ENCODE results near the gene BMX.

BMX gene

GRCh38 chrX:15547356-15547755, 46.7 kb downstream of the BMX start:
- H3K9ac ChIP-seq (ENCODE audit: low read length) = no peak overlapping the region
- no peaks in the 10 kb centered on the region for H3K27me3 ChIP-seq (ENCODE audit: control insufficient read depth, insufficient read depth, low read length)
- no peak overlapping the region for H3K4me3 ChIP-seq (ENCODE audit: low read length)
- no peaks in the 10 kb centered on the region for H3K9me3 ChIP-seq (ENCODE audit: control insufficient read depth, low read length)
- H3K36me3 ChIP-seq (ENCODE audit: control insufficient read depth, insufficient read depth, low read length) = no peaks in the 10 kb centered on the region
- no peaks in the 10 kb centered on the region for H3K4me1 ChIP-seq (ENCODE audit: control insufficient read depth, insufficient read depth, low read length)

- Histone ChIP-seq H3K9ac (ENCODE audit: low read length) (no peak overlapping the region), H3K4me1 (ENCODE audit: control insufficient read depth, insufficient read depth, low read length) (no peaks in the 10 kb centered on the region), H3K9me3 (ENCODE audit: control insufficient read depth, low read length) (no peaks in the 10 kb centered on the region), H3K36me3 (ENCODE audit: control insufficient read depth, insufficient read depth, low read length) (no peaks in the 10 kb centered on the region), H3K27me3 (ENCODE audit: control insufficient read depth, insufficient read depth, low read length) (no peaks in the 10 kb centered on the region), H3K4me3 (ENCODE audit: low read length) (no peak overlapping the region)
Measured at GRCh38 chrX:15549189-15550012, 48.8 kb downstream of the BMX start.

- Histone ChIP-seq H3K9me3 (ENCODE audit: control insufficient read depth, low read length) (no peaks in the 10 kb centered on the region), H3K4me1 (ENCODE audit: control insufficient read depth, insufficient read depth, low read length) (peaks cover 5% of the 10 kb centered on the region), H3K4me3 (ENCODE audit: low read length) (no peak overlapping the region), H3K36me3 (ENCODE audit: control insufficient read depth, insufficient read depth, low read length) (no peaks in the 10 kb centered on the region), H3K9ac (ENCODE audit: low read length) (no peak overlapping the region), H3K27me3 (ENCODE audit: control insufficient read depth, insufficient read depth, low read length) (no peaks in the 10 kb centered on the region)
Measured at GRCh38 chrX:15559227-15559626, 58.6 kb downstream of the BMX start.

- Histone ChIP-seq H3K9ac (ENCODE audit: low read length) (no peak overlapping the region), H3K27me3 (ENCODE audit: control insufficient read depth, insufficient read depth, low read length) (no peaks in the 10 kb centered on the region), H3K36me3 (ENCODE audit: control insufficient read depth, insufficient read depth, low read length) (no peaks in the 10 kb centered on the region), H3K9me3 (ENCODE audit: control insufficient read depth, low read length) (no peaks in the 10 kb centered on the region), H3K4me1 (ENCODE audit: control insufficient read depth, insufficient read depth, low read length) (peaks cover 9% of the 10 kb centered on the region), H3K4me3 (ENCODE audit: low read length) (no peak overlapping the region)
Measured at GRCh38 chrX:15560924-15561323, 60.3 kb downstream of the BMX start.

GRCh38 chrX:15563056-15563455, 62.4 kb downstream of the BMX start:
- Histone ChIP-seq H3K9ac (ENCODE audit: low read length) (no peak overlapping the region), H3K36me3 (ENCODE audit: control insufficient read depth, insufficient read depth, low read length) (no peaks in the 10 kb centered on the region), H3K27me3 (ENCODE audit: control insufficient read depth, insufficient read depth, low read length) (no peaks in the 10 kb centered on the region), H3K4me3 (ENCODE audit: low read length) (no peak overlapping the region), H3K9me3 (ENCODE audit: control insufficient read depth, low read length) (no peaks in the 10 kb centered on the region), H3K4me1 (ENCODE audit: control insufficient read depth, insufficient read depth, low read length) (peaks cover 9% of the 10 kb centered on the region)

- no peaks in the 10 kb centered on the region for H3K27me3 ChIP-seq (ENCODE audit: control insufficient read depth, insufficient read depth, low read length)
- peaks cover 9% of the 10 kb centered on the region for H3K4me1 ChIP-seq (ENCODE audit: control insufficient read depth, insufficient read depth, low read length)
- no peak overlapping the region for H3K4me3 ChIP-seq (ENCODE audit: low read length)
- H3K9ac ChIP-seq (ENCODE audit: low read length) = no peak overlapping the region
- no peaks in the 10 kb centered on the region for H3K36me3 ChIP-seq (ENCODE audit: control insufficient read depth, insufficient read depth, low read length)
- H3K9me3 ChIP-seq (ENCODE audit: control insufficient read depth, low read length) = no peaks in the 10 kb centered on the region
Measured at GRCh38 chrX:15564981-15565579, 64.5 kb downstream of the BMX start.

- Histone ChIP-seq H3K36me3 (ENCODE audit: control insufficient read depth, insufficient read depth, low read length) (no peaks in the 10 kb centered on the region), H3K9ac (ENCODE audit: low read length) (no peak overlapping the region), H3K27me3 (ENCODE audit: control insufficient read depth, insufficient read depth, low read length) (no peaks in the 10 kb centered on the region), H3K9me3 (ENCODE audit: control insufficient read depth, low read length) (no peaks in the 10 kb centered on the region), H3K4me1 (ENCODE audit: control insufficient read depth, insufficient read depth, low read length) (peaks cover 9% of the 10 kb centered on the region), H3K4me3 (ENCODE audit: low read length) (no peak overlapping the region)
Measured at GRCh38 chrX:15566244-15566643, 65.6 kb downstream of the BMX start.

GRCh38 chrX:15567267-15567666, 66.7 kb downstream of the BMX start:
- Histone ChIP-seq H3K36me3 (ENCODE audit: control insufficient read depth, insufficient read depth, low read length) (no peaks in the 10 kb centered on the region), H3K9ac (ENCODE audit: low read length) (no peak overlapping the region), H3K9me3 (ENCODE audit: control insufficient read depth, low read length) (no peaks in the 10 kb centered on the region), H3K4me1 (ENCODE audit: control insufficient read depth, insufficient read depth, low read length) (peaks cover 9% of the 10 kb centered on the region), H3K27me3 (ENCODE audit: control insufficient read depth, insufficient read depth, low read length) (no peaks in the 10 kb centered on the region), H3K4me3 (ENCODE audit: low read length) (no peak overlapping the region)

- Histone ChIP-seq H3K36me3 (ENCODE audit: control insufficient read depth, insufficient read depth, low read length) (no peaks in the 10 kb centered on the region), H3K4me1 (ENCODE audit: control insufficient read depth, insufficient read depth, low read length) (peaks cover 9% of the 10 kb centered on the region), H3K4me3 (ENCODE audit: low read length) (no peak overlapping the region), H3K27me3 (ENCODE audit: control insufficient read depth, insufficient read depth, low read length) (no peaks in the 10 kb centered on the region), H3K9ac (ENCODE audit: low read length) (no peak overlapping the region), H3K9me3 (ENCODE audit: control insufficient read depth, low read length) (no peaks in the 10 kb centered on the region)
Measured at GRCh38 chrX:15567886-15568616, 67.4 kb downstream of the BMX start.

GRCh38 chrX:15570145-15570544, 69.5 kb downstream of the BMX start:
- no peaks in the 10 kb centered on the region for H3K36me3 ChIP-seq (ENCODE audit: control insufficient read depth, insufficient read depth, low read length)
- H3K9me3 ChIP-seq (ENCODE audit: control insufficient read depth, low read length) = no peaks in the 10 kb centered on the region
- no peaks in the 10 kb centered on the region for H3K27me3 ChIP-seq (ENCODE audit: control insufficient read depth, insufficient read depth, low read length)
- no peaks in the 10 kb centered on the region for H3K4me1 ChIP-seq (ENCODE audit: control insufficient read depth, insufficient read depth, low read length)
- H3K4me3 ChIP-seq (ENCODE audit: low read length) = no peak overlapping the region
- H3K9ac ChIP-seq (ENCODE audit: low read length) = no peak overlapping the region

- H3K36me3 ChIP-seq (ENCODE audit: control insufficient read depth, insufficient read depth, low read length) = no peaks in the 10 kb centered on the region
- H3K9me3 ChIP-seq (ENCODE audit: control insufficient read depth, low read length) = no peaks in the 10 kb centered on the region
- no peak overlapping the region for H3K9ac ChIP-seq (ENCODE audit: low read length)
- no peaks in the 10 kb centered on the region for H3K27me3 ChIP-seq (ENCODE audit: control insufficient read depth, insufficient read depth, low read length)
- no peaks in the 10 kb centered on the region for H3K4me1 ChIP-seq (ENCODE audit: control insufficient read depth, insufficient read depth, low read length)
- no peak overlapping the region for H3K4me3 ChIP-seq (ENCODE audit: low read length)
Measured at GRCh38 chrX:15574017-15574416, 73.4 kb downstream of the BMX start.

- no peak overlapping the region for H3K4me3 ChIP-seq (ENCODE audit: low read length)
- peaks cover 8% of the 10 kb centered on the region for H3K4me1 ChIP-seq (ENCODE audit: control insufficient read depth, insufficient read depth, low read length)
- no peaks in the 10 kb centered on the region for H3K27me3 ChIP-seq (ENCODE audit: control insufficient read depth, insufficient read depth, low read length)
- no peak overlapping the region for H3K9ac ChIP-seq (ENCODE audit: low read length)
- no peaks in the 10 kb centered on the region for H3K9me3 ChIP-seq (ENCODE audit: control insufficient read depth, low read length)
- no peaks in the 10 kb centered on the region for H3K36me3 ChIP-seq (ENCODE audit: control insufficient read depth, insufficient read depth, low read length)
Measured at GRCh38 chrX:15576019-15576418, 75.4 kb downstream of the BMX start.
